ENCODE measurements around the gene LMOD3.

The LMOD3 gene

DNA sequence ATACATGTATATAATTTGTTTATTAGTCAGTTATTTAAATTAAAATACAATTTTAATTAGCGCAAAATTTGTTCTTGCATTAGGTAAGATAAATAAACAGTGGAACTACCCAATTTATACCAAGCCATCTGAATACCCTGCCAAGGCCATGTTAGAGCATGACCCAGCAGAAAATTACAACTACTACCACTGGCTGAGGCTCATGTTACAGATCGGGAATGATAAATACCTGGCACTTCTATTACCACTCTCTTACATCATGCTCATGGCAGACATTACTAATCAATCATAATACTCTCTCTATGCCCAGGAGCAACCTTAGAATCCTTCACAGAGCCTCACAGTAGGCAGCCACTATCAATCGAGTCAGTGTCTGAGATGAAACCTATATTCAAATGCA, 21.2 kb upstream of the LMOD3 start:
- TF ChIP-seq, protein P1, sequence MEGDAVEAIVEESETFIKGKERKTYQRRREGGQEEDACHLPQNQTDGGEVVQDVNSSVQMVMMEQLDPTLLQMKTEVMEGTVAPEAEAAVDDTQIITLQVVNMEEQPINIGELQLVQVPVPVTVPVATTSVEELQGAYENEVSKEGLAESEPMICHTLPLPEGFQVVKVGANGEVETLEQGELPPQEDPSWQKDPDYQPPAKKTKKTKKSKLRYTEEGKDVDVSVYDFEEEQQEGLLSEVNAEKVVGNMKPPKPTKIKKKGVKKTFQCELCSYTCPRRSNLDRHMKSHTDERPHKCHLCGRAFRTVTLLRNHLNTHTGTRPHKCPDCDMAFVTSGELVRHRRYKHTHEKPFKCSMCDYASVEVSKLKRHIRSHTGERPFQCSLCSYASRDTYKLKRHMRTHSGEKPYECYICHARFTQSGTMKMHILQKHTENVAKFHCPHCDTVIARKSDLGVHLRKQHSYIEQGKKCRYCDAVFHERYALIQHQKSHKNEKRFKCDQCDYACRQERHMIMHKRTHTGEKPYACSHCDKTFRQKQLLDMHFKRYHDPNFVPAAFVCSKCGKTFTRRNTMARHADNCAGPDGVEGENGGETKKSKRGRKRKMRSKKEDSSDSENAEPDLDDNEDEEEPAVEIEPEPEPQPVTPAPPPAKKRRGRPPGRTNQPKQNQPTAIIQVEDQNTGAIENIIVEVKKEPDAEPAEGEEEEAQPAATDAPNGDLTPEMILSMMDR (conservative IDR thresholded peaks at IDR 0.05; ENCODE audit: low read depth, low read length), result no peak
- no peak overlapping the region for H3K27ac ChIP-seq
- H3K4me2 ChIP-seq, result no peak overlapping the region
- no peaks in the 10 kb centered on the region for H3K27me3 ChIP-seq (ENCODE audit: insufficient read depth, low read depth)
- H3K9ac ChIP-seq, result no peak overlapping the region
- no peaks in the 10 kb centered on the region for H3K36me3 ChIP-seq (ENCODE audit: insufficient read depth)
- H3K79me2 ChIP-seq (ENCODE audit: insufficient read depth, low read depth), result no peaks in the 10 kb centered on the region
- H4K20me1 ChIP-seq (ENCODE audit: insufficient read depth), result no peaks in the 10 kb centered on the region
- no peak overlapping the region for H3K4me3 ChIP-seq (IDR thresholded peaks at IDR 0.05; ENCODE audit: insufficient read depth, low read depth, low read length)
- peaks cover 30% of the 10 kb centered on the region for H3K4me1 ChIP-seq (ENCODE audit: low read depth, poor library complexity, severe bottlenecking)
- H2AFZ ChIP-seq (ENCODE audit: low read depth), result no peak overlapping the region

DNA sequence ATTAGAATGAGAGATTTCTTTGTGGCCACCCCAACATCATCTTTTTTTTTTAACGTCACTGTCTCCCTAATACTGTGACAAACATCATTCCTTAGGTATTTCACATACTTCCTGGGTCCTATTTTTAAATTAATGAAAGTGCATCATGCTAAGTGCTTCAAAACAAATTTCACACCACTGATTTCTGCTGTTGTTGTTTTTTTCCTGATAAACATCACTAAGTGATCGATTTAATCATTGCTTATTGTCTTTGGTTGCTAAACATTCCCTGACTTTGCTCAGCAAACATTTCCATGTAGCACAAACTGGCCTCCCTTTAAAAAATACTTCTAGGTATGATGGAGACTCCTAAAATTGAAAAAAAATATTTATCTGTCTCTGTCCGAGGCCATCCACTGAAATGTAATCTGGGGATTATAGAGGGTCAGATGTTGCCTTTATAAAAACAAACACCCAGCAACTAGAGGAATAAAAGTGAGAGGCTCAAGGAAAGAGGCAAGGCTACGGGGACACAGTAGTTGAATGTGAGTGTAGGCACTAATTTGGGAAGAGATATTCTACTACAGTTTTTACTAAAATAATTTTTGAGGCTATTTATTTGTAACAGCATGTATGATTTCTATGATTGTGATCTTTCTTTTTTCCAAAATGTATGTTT, 20.5 kb upstream of the LMOD3 start:
- no peaks in the 10 kb centered on the region for H3K36me3 ChIP-seq (ENCODE audit: insufficient read depth)
- no peaks in the 10 kb centered on the region for H4K20me1 ChIP-seq (ENCODE audit: insufficient read depth)
- no peak overlapping the region for H3K27ac ChIP-seq
- no peak overlapping the region for H3K4me3 ChIP-seq (IDR thresholded peaks at IDR 0.05; ENCODE audit: insufficient read depth, low read depth, low read length)
- H3K79me2 ChIP-seq (ENCODE audit: insufficient read depth, low read depth), result no peaks in the 10 kb centered on the region
- peaks cover 30% of the 10 kb centered on the region for H3K4me1 ChIP-seq (ENCODE audit: low read depth, poor library complexity, severe bottlenecking)
- TF ChIP-seq, protein P1 (conservative IDR thresholded peaks at IDR 0.05; ENCODE audit: low read depth, low read length), result no peak
- no peak overlapping the region for H3K4me2 ChIP-seq
- no peak overlapping the region for H3K9ac ChIP-seq
- H2AFZ ChIP-seq (ENCODE audit: low read depth), result no peak overlapping the region
- H3K27me3 ChIP-seq (ENCODE audit: insufficient read depth, low read depth), result no peaks in the 10 kb centered on the region

DNA sequence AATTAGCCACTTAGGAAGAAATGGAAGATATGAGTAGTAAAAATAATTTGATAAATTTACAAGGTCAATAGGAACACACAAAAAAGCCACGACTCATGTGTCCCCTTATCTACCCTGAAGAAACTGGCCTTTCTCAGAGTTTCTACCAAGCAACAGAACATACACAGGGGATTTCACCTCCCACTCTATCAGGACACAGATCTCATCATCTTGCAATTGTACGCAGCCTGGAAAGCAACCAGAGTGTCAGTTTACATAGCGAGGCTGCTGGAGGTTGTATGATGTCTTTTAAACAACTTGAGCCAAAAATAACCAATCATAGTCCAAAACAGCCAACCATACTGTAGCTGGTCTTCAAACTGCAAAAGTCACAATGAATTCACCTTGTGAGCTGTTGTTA, 19.7 kb upstream of the LMOD3 start:
- H3K4me3 ChIP-seq (IDR thresholded peaks at IDR 0.05; ENCODE audit: insufficient read depth, low read depth, low read length), result no peak overlapping the region

DNA sequence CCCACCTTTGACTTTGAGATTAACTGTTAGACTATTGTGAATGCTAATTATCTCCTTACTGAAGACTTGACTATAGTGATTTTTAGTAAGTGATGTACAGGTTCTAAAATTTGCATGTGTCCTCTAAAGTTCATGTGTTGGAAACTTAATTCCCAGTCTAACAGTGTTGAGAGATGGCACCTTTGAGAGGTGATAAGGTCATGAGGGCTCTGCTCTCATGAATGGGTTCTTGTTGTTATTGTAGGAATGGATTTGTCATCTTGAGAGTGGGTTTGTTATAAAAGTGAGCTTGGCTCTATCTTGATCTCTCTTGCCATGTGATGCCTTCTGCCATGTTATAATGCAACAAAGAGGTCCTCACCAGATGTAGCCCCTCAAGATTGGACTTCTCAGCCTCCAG, 18.9 kb upstream of the LMOD3 start:
- Histone ChIP-seq H4K20me1 (ENCODE audit: insufficient read depth) (no peaks in the 10 kb centered on the region), H3K4me2 (no peak overlapping the region), H3K36me3 (ENCODE audit: insufficient read depth) (no peaks in the 10 kb centered on the region), H2AFZ (ENCODE audit: low read depth) (no peak overlapping the region), H3K27ac (no peak overlapping the region), H3K79me2 (ENCODE audit: insufficient read depth, low read depth) (no peaks in the 10 kb centered on the region), H3K4me1 (ENCODE audit: low read depth, poor library complexity, severe bottlenecking) (peaks cover 30% of the 10 kb centered on the region), H3K4me3 (IDR thresholded peaks at IDR 0.05; ENCODE audit: insufficient read depth, low read depth, low read length) (no peak overlapping the region), H3K9ac (no peak overlapping the region), H3K27me3 (ENCODE audit: insufficient read depth, low read depth) (no peaks in the 10 kb centered on the region)
- TF ChIP-seq, protein P1 (conservative IDR thresholded peaks at IDR 0.05; ENCODE audit: low read depth, low read length), result no peak

More for the DNA sequence above, 19.7 kb upstream of the LMOD3 start:
- no peaks in the 10 kb centered on the region for H4K20me1 ChIP-seq (ENCODE audit: insufficient read depth)
- H3K9ac ChIP-seq, result no peak overlapping the region
- H3K4me1 ChIP-seq (ENCODE audit: low read depth, poor library complexity, severe bottlenecking), result peaks cover 30% of the 10 kb centered on the region
- H3K27me3 ChIP-seq (ENCODE audit: insufficient read depth, low read depth), result no peaks in the 10 kb centered on the region
- no peaks in the 10 kb centered on the region for H3K79me2 ChIP-seq (ENCODE audit: insufficient read depth, low read depth)
- no peak overlapping the region for H2AFZ ChIP-seq (ENCODE audit: low read depth)
- H3K4me2 ChIP-seq, result no peak overlapping the region
- TF ChIP-seq, protein P1 (conservative IDR thresholded peaks at IDR 0.05; ENCODE audit: low read depth, low read length), result no peak
- H3K27ac ChIP-seq, result no peak overlapping the region
- no peaks in the 10 kb centered on the region for H3K36me3 ChIP-seq (ENCODE audit: insufficient read depth)

Measured in KMS-11 (cell line).